ENCODE measurements around the gene BRME1. TPM values are rescaled to one million over a fixed set of nuclear protein-coding genes. Genes with fewer than 3 reads are reported as not detected.
A peak's percentile ranks its signal among the peaks of the same experiment; 100 is the strongest.
"Not testable (repeated sequence)": the region's sequence is repeated elsewhere in the genome, so short reads cannot be mapped to it uniquely, and the experiment has no call there.

The BRME1 gene
- total RNA-seq, 2 donors from 2014 or later = 1.2 to 2.0 TPM

- intact Hi-C loops (cut with DNase I); DNase-seq (ENCODE audit: low spot score): not testable (repeated sequence)
These were observed 53.7 kb downstream of the BRME1 start for GRCh38 chr19:13852171-13852707.

- DNase-seq (ENCODE audit: low spot score); intact Hi-C loops (cut with DNase I): not testable (repeated sequence)
These were observed 54.2 kb downstream of the BRME1 start for GRCh38 chr19:13851734-13852114.

- DNase-seq (ENCODE audit: low spot score) = peak; percentile 96
- intact Hi-C loops (cut with DNase I) = no loop called here
These were observed 54.8 kb downstream of the BRME1 start for GRCh38 chr19:13850910-13851733.

- peak; percentile 95 for DNase-seq (ENCODE audit: low spot score)
- intact Hi-C loops (cut with DNase I) = loop anchor here in 1 of 2 donors (10.0 kb wide), 1 partner anchor 695 kb away; the partner anchor contains the start of genes IER2 and STX10
These were observed 55.7 kb downstream of the BRME1 start for GRCh38 chr19:13849991-13850909.

GRCh38 chr19:13848798-13849676, 56.9 kb downstream of the BRME1 start:
- intact Hi-C loops (cut with DNase I) = loop anchor here in 1 of 2 donors (10.0 kb wide), 1 partner anchor 694 kb away; the partner anchor contains the start of genes IER2 and STX10
- no peak for DNase-seq (ENCODE audit: low spot score)

GRCh38 chr19:13848340-13848677, 57.6 kb downstream of the BRME1 start:
- no peak for DNase-seq (ENCODE audit: low spot score)
- intact Hi-C loops (cut with DNase I) = loop anchor here in 1 of 2 donors (10.0 kb wide), 1 partner anchor 694 kb away; the partner anchor contains the start of genes IER2 and STX10

- peak; percentile 99 for DNase-seq (ENCODE audit: low spot score)
- intact Hi-C loops (cut with DNase I) = loop anchor here in 1 of 2 donors (10.0 kb wide), 1 partner anchor 693 kb away; the partner anchor contains the start of genes IER2 and STX10
These were observed 58.2 kb downstream of the BRME1 start for GRCh38 chr19:13847407-13848339.

- peak; percentile 97 for DNase-seq (ENCODE audit: low spot score)
- intact Hi-C loops (cut with DNase I) = loop anchor here in 1 of 2 donors (10.0 kb wide), 1 partner anchor 692 kb away; the partner anchor contains the start of genes IER2 and STX10
These were observed 59.1 kb downstream of the BRME1 start for GRCh38 chr19:13846557-13847406.

- DNase-seq (ENCODE audit: low spot score) = no peak
- intact Hi-C loops (cut with DNase I) = loop anchor here in 1 of 2 donors (10.0 kb wide), 1 partner anchor 689 kb away; the partner anchor contains the start of genes IER2 and STX10
These were observed 61.7 kb downstream of the BRME1 start for GRCh38 chr19:13844130-13844631.

GRCh38 chr19:13843104-13843921, 62.6 kb downstream of the BRME1 start:
- intact Hi-C loops (cut with DNase I) = loop anchor here in 1 of 2 donors (10.0 kb wide), 1 partner anchor 689 kb away; the partner anchor contains the start of genes IER2 and STX10
- DNase-seq (ENCODE audit: low spot score) = no peak

- intact Hi-C loops (cut with DNase I) = loop anchor here in 1 of 2 donors (10.0 kb wide), 1 partner anchor 688 kb away; the partner anchor contains the start of genes IER2 and STX10
- DNase-seq (ENCODE audit: low spot score) = peak; percentile 96
These were observed 63.4 kb downstream of the BRME1 start for GRCh38 chr19:13842291-13843103.

GRCh38 chr19:13841962-13842290, 64.0 kb downstream of the BRME1 start:
- intact Hi-C loops (cut with DNase I) = loop anchor here in 1 of 2 donors (10.0 kb wide), 1 partner anchor 687 kb away; the partner anchor contains the start of genes IER2 and STX10
- no peak for DNase-seq (ENCODE audit: low spot score)

- DNase-seq (ENCODE audit: low spot score) = no peak
- intact Hi-C loops (cut with DNase I) = loop anchor here in 1 of 2 donors (10.0 kb wide), 1 partner anchor 687 kb away; the partner anchor contains the start of genes IER2 and STX10
These were observed 64.6 kb downstream of the BRME1 start for GRCh38 chr19:13841086-13841961.
